ENCODE results near the gene ZNF428. TPM values are rescaled to one million over a fixed set of nuclear protein-coding genes. Genes with fewer than 3 reads are reported as not detected.

Gene ZNF428
- total and polyA plus RNA-seq, 2 of the 8 experiments (the other 6 are each of a cell fraction or from before 2014, with no cell fraction given), result 7.8 to 16.7 TPM

GRCh38 chr19:43652546-43652874 lies 33.1 kb upstream of the ZNF428 start:
- Histone ChIP-seq H3K36me3 (ENCODE audit: control insufficient read depth in 2 of 4, insufficient read depth in 4 of 4, low read length in 3 of 4) (peaks cover 6 to 26% (median 17%) of the 10 kb centered on the region in 4 experiments; a peak in 5 of 8 replicates), H4K8ac (ENCODE audit: extremely low read depth, insufficient read depth, low read length) (no peak overlapping the region), H3K27ac (ENCODE audit: low read depth, low read length) (no peak overlapping the region), H4K5ac (ENCODE audit: insufficient read length, low read depth, low read length) (no peak overlapping the region), H2BK5ac (ENCODE audit: low read depth, low read length) (no peak overlapping the region), H4K91ac (replicated peaks; ENCODE audit: insufficient read length, low read length) (no peak overlapping the region), H3K4me2 (ENCODE audit: insufficient read depth in 1 of 2, low read depth in 2 of 2, low read length in 2 of 2) (no peak overlapping the region), H3K56ac (replicated peaks; ENCODE audit: insufficient read length, low read depth, low read length) (no peak overlapping the region), H2BK120ac (replicated peaks; ENCODE audit: low read depth, low read length) (no peak overlapping the region), H3K4me3 (ENCODE audit: extremely low read depth in 1 of 4, insufficient read depth in 2 of 4, low read depth in 3 of 4, low read length in 4 of 4) (no peak overlapping the region), H3K9ac (replicated peaks in 1 of 4; ENCODE audit: extremely low read depth in 1 of 4, low read depth in 3 of 4, low read length in 3 of 4) (no peak overlapping the region), H3K14ac (ENCODE audit: insufficient read length) (no peak overlapping the region), H3K9me3 (ENCODE audit: insufficient read depth in 2 of 2, low read depth in 1 of 2, low read length in 1 of 2) (no peaks in the 10 kb centered on the region; a peak in 1 of 4 replicates), H2BK20ac (ENCODE audit: low read length) (no peak overlapping the region), H3K4ac (replicated peaks; ENCODE audit: insufficient read length, low read depth, low read length) (no peak overlapping the region), H3K23me2 (ENCODE audit: low read depth, low read length) (no peaks in the 10 kb centered on the region), H2BK12ac (ENCODE audit: low read depth, low read length) (no peak overlapping the region), H3K79me2 (ENCODE audit: control insufficient read depth in 1 of 2, insufficient read depth in 2 of 2, low read length in 2 of 2) (no peaks in the 10 kb centered on the region), H3K18ac (ENCODE audit: extremely low read depth, low read length) (no peak overlapping the region), H3K4me1 (replicated peaks in 1 of 4; ENCODE audit: control insufficient read depth in 3 of 4, insufficient read depth in 4 of 4, low read length in 3 of 4) (no peaks in the 10 kb centered on the region; a peak in 1 of 7 replicates), H2AK5ac (ENCODE audit: low read depth, low read length) (no peak overlapping the region), H2BK15ac (ENCODE audit: low read length) (no peak overlapping the region), H4K20me1 (replicated peaks in 1 of 2; ENCODE audit: control insufficient read depth in 1 of 2, insufficient read depth in 2 of 2, low read length in 2 of 2) (no peaks in the 10 kb centered on the region), H2AFZ (ENCODE audit: low read length) (no peak overlapping the region), H3K27me3 (replicated peaks in 1 of 4; ENCODE audit: control insufficient read depth in 3 of 4, extremely low read depth in 1 of 4, insufficient read depth in 3 of 4, low read length in 3 of 4) (no peaks in the 10 kb centered on the region), H3K23ac (ENCODE audit: insufficient read length) (no peak overlapping the region), H3K79me1 (ENCODE audit: low read depth, low read length) (no peaks in the 10 kb centered on the region)
- 86% methylated on average over 5 of the region's 5 CpGs; no CpG with 5 or more reads in 1 of the 2 experiments for WGBS, 2 experiments (ENCODE audit: extremely low coverage in 1 of 2, insufficient coverage in 1 of 2, insufficient read length in 1 of 2, insufficient replicate concordance in 2 of 2, low coverage in 1 of 2, low lambda C conversion rate in 2 of 2, missing lambda C conversion rate in 1 of 2)
- ChIA-PET POLR2A (ENCODE audit: partially characterized antibody) (no interaction called here), CTCF (ENCODE audit: partially characterized antibody) (interaction anchor here (0.7 to 4.2 kb wide), 22 partner anchors 10 to 123 kb away, joined by 3 to 32 read pairs (median 4); partner anchors contain the start of genes IRGQ and ZNF576)
- FAIRE-seq, result no peak
- DNase-seq (ENCODE audit: low read depth in 1 of 2, low spot score in 2 of 2), result no peak
- no peak for TF ChIP-seq ZNF274 (IDR thresholded peaks at IDR 0.05; ENCODE audit: borderline replicate concordance, extremely low read depth, low read length)
- no peak for TF ChIP-seq TAF1 (IDR thresholded peaks at IDR 0.05; ENCODE audit: low read depth, low read length)
- no peak for TF ChIP-seq CHD2 (IDR thresholded peaks at IDR 0.05; ENCODE audit: low read length)
- TF ChIP-seq BRCA1 (IDR thresholded peaks at IDR 0.05; ENCODE audit: low read depth, low read length), result no peak
- no peak for TF ChIP-seq EP300 (IDR thresholded peaks at IDR 0.05; ENCODE audit: borderline replicate concordance in 1 of 2, low read depth in 2 of 2, low read length in 2 of 2)
- no peak for TF ChIP-seq KDM5A (IDR thresholded peaks at IDR 0.05; ENCODE audit: low read length)
- TF ChIP-seq CTCF (IDR thresholded peaks at IDR 0.05; ENCODE audit: control extremely low read depth in 1 of 3, insufficient read depth in 1 of 3, low read depth in 1 of 3, low read length in 3 of 3), result no peak
- TF ChIP-seq GTF2F1 (IDR thresholded peaks at IDR 0.05; ENCODE audit: borderline replicate concordance, low read depth, low read length), result no peak
- TF ChIP-seq EGR1 (IDR thresholded peaks at IDR 0.05; ENCODE audit: borderline replicate concordance, low read depth, low read length), result no peak
- TF ChIP-seq NANOG (IDR thresholded peaks at IDR 0.05; ENCODE audit: insufficient read depth, low read depth, low read length, poor library complexity, severe bottlenecking), result no peak
- TF ChIP-seq GABPA (IDR thresholded peaks at IDR 0.05; ENCODE audit: borderline replicate concordance, insufficient read depth, low read length), result no peak
- no peak for TF ChIP-seq FOSL1 (IDR thresholded peaks at IDR 0.05; ENCODE audit: insufficient read depth, low read depth, low read length)
